HEK293 (cell line): ENCODE results near the gene FAM184A.

ENCODE experiments used
- CTCF ChIA-PET: fragments of 350-600 bp; formaldehyde crosslinking; extraction: SDS; loops from one replicate; lab custom pipeline; 2021; ENCODE audit warnings: antibody characterized with exemption; lab: Yijun Ruan, JAX
- POLR2A ChIA-PET: fragments of 300-600 bp; formaldehyde crosslinking; extraction: SDS; loops from one replicate; lab custom pipeline; 2020; ENCODE audit warnings: antibody characterized with exemption, inconsistent platforms; lab: Yijun Ruan, JAX
- H3K27ac ChIP-seq: fragments of 200-500 bp; sonication (Bioruptor generic); 2 replicates; pipeline ENCODE4 v1.5.1; 2014; ENCODE audit warnings: low read depth, low read length, control low read depth, inconsistent platforms; ENCODE audit errors: extremely low read depth
- H3K36me3 ChIP-seq, 2 experiments: fragments of 200-500 bp in 1 of 2; sonication (Bioruptor generic) in 1 of 2; 1 replicate in 1 of 2; 2 replicates in 1 of 2; pipeline ENCODE4 v1.5.1; 2014 to 2017; ENCODE audit warnings: inconsistent platforms in 2 of 2, low read length in 2 of 2; ENCODE audit not compliant: control insufficient read depth in 2 of 2, insufficient read depth in 1 of 2
- H3K4me1 ChIP-seq: fragments of 200-500 bp; sonication (Bioruptor generic); 2 replicates; pipeline ENCODE4 v1.5.1; 2014; ENCODE audit warnings: mild to moderate bottlenecking, low read length, inconsistent platforms; ENCODE audit not compliant: control insufficient read depth, insufficient read depth
- H3K4me3 ChIP-seq: 2 replicates; pipeline ENCODE4 v1.5.1; 2011; ENCODE audit warnings: low read depth, mild to moderate bottlenecking, control low read depth, low read length, moderate library complexity
- H3K9me3 ChIP-seq: fragments of 200-500 bp; sonication (Bioruptor generic); 2 replicates; pipeline ENCODE4 v1.5.1; 2014; ENCODE audit warnings: low read depth, low read length, inconsistent platforms; ENCODE audit not compliant: control insufficient read depth, insufficient read depth
- HIC1 ChIP-seq: fragments of 450-650 bp; formaldehyde crosslinking; IDR thresholded peaks from 2 replicates; pipeline ENCODE4 v1.5.1; 2016; ENCODE audit warnings: missing biosample characterization, missing genetic modification characterization
- HOXA7 ChIP-seq: sonication (generic); formaldehyde crosslinking; IDR thresholded peaks from 2 replicates; pipeline ENCODE4 v1.8.1; 2022; ENCODE audit warnings: missing genetic modification reagents, borderline replicate concordance
- INSM2 ChIP-seq: fragments of 450-650 bp; formaldehyde crosslinking; IDR thresholded peaks from 2 replicates; pipeline ENCODE4 v1.5.1; 2016; ENCODE audit warnings: missing biosample characterization, missing genetic modification characterization
- KLF10 ChIP-seq: fragments of 450-650 bp; IDR thresholded peaks from 2 replicates; pipeline ENCODE4 v1.5.1; 2018; ENCODE audit warnings: missing biosample characterization, mild to moderate bottlenecking, missing genetic modification characterization
- KLF16 ChIP-seq: fragments of 450-650 bp; formaldehyde crosslinking; IDR thresholded peaks from 2 replicates; pipeline ENCODE4 v1.5.1; 2017; ENCODE audit warnings: missing biosample characterization, missing genetic modification characterization
- REPIN1 ChIP-seq: fragments of 450-650 bp; formaldehyde crosslinking; IDR thresholded peaks from 2 replicates; pipeline ENCODE4 v1.5.1; 2017; ENCODE audit warnings: missing biosample characterization, missing genetic modification characterization, low read depth
- TRIM28 ChIP-seq: IDR thresholded peaks from 2 replicates; pipeline ENCODE4 v1.6.1; 2011; ENCODE audit warnings: low read length, control low read depth, borderline replicate concordance
- ZFP41 ChIP-seq: fragments of 450-650 bp; formaldehyde crosslinking; IDR thresholded peaks from 2 replicates; pipeline ENCODE4 v1.5.1; 2016; ENCODE audit warnings: missing biosample characterization, missing genetic modification characterization, borderline replicate concordance
- ZNF112 ChIP-seq: fragments of 450-650 bp; formaldehyde crosslinking; IDR thresholded peaks from 2 replicates; pipeline ENCODE4 v1.5.0; 2017; ENCODE audit warnings: missing biosample characterization, missing genetic modification characterization
- ZNF133 ChIP-seq: fragments of 450-650 bp; formaldehyde crosslinking; IDR thresholded peaks from 2 replicates; pipeline ENCODE4 v1.5.1; 2016; ENCODE audit warnings: missing biosample characterization, missing genetic modification characterization
- ZNF140 ChIP-seq: fragments of 450-650 bp; formaldehyde crosslinking; IDR thresholded peaks from 2 replicates; pipeline ENCODE4 v1.5.1; 2016; ENCODE audit warnings: missing biosample characterization, missing genetic modification characterization
- ZNF148 ChIP-seq: fragments of 450-650 bp; formaldehyde crosslinking; IDR thresholded peaks from 2 replicates; pipeline ENCODE4 v1.5.0; 2017; ENCODE audit warnings: missing biosample characterization, missing genetic modification characterization, borderline replicate concordance
- ZNF169 ChIP-seq: fragments of 450-650 bp; formaldehyde crosslinking; IDR thresholded peaks from 2 replicates; pipeline ENCODE4 v1.5.1; 2016; ENCODE audit warnings: missing biosample characterization, missing genetic modification characterization
- ZNF37A ChIP-seq: fragments of 450-650 bp; IDR thresholded peaks from 2 replicates; pipeline ENCODE4 v1.5.1; 2018; ENCODE audit warnings: missing biosample characterization, missing genetic modification characterization
- ZNF433 ChIP-seq: fragments of 450-650 bp; formaldehyde crosslinking; IDR thresholded peaks from 2 replicates; pipeline ENCODE4 v1.5.1; 2016; ENCODE audit warnings: missing biosample characterization, missing genetic modification characterization, low read depth
- ZNF548 ChIP-seq: fragments of 450-650 bp; formaldehyde crosslinking; IDR thresholded peaks from 2 replicates; pipeline ENCODE4 v1.5.1; 2016; ENCODE audit warnings: missing biosample characterization, missing genetic modification characterization
- ZNF560 ChIP-seq: fragments of 450-650 bp; formaldehyde crosslinking; IDR thresholded peaks from 2 replicates; pipeline ENCODE4 v1.5.1; 2017; ENCODE audit warnings: missing biosample characterization, missing genetic modification characterization, borderline replicate concordance
- ZNF623 ChIP-seq: fragments of 450-650 bp; formaldehyde crosslinking; IDR thresholded peaks from 2 replicates; pipeline ENCODE4 v1.5.1; 2016; ENCODE audit warnings: missing biosample characterization, missing genetic modification characterization
- TF ChIP-seq, protein P1 (sequence below): fragments of 450-650 bp; formaldehyde crosslinking; IDR thresholded peaks from 2 replicates; pipeline ENCODE4 v1.5.1; 2016; ENCODE audit warnings: missing biosample characterization, missing genetic modification characterization, low read depth

The FAM184A gene

GRCh38 chr6:118921084-118921483 lies 157.4 kb downstream of the FAM184A start:
- ChIA-PET POLR2A (no interaction called here), CTCF (interaction anchor here (0.6 to 0.7 kb wide), 2 partner anchors 9 to 1949 kb away, joined by 3 read pairs; no protein-coding TSS in a partner anchor)
- Histone ChIP-seq H3K4me1 (no peaks in the 10 kb centered on the region), H3K4me3 (no peak overlapping the region), H3K9me3 (no peaks in the 10 kb centered on the region), H3K27ac (no peak overlapping the region), H3K36me3 (peaks cover 28 to 94% of the 10 kb centered on the region in 2 experiments)
- TF ChIP-seq REPIN1 (tag by site-specific recombination), result no peak
- TF ChIP-seq ZNF433 (tag by site-specific recombination), result no peak
- no peak for TF ChIP-seq ZNF140

- no peaks in the 10 kb centered on the region for H3K9me3 ChIP-seq
- ChIA-PET POLR2A (no interaction called here), CTCF (interaction anchor here (0.6 kb wide), 1 partner anchor 35 kb away, joined by 3 read pairs; no protein-coding TSS in a partner anchor)
- H3K36me3 ChIP-seq, result peaks cover 35 to 94% of the 10 kb centered on the region in 2 experiments
- no peak overlapping the region for H3K4me3 ChIP-seq
- TF ChIP-seq ZNF623 (tag by site-specific recombination) (no peak), ZNF560 (tag by site-specific recombination) (no peak), KLF16 (tag by site-specific recombination) (no peak), ZNF37A (tag by site-specific recombination) (no peak), ZNF548 (tag by site-specific recombination) (no peak), INSM2 (tag by site-specific recombination) (no peak), ZNF169 (tag by site-specific recombination) (no peak)
- no peak overlapping the region for H3K27ac ChIP-seq
- H3K4me1 ChIP-seq, result no peaks in the 10 kb centered on the region
These were observed 160.1 kb downstream of the FAM184A start for GRCh38 chr6:118918329-118918725.

DNA sequence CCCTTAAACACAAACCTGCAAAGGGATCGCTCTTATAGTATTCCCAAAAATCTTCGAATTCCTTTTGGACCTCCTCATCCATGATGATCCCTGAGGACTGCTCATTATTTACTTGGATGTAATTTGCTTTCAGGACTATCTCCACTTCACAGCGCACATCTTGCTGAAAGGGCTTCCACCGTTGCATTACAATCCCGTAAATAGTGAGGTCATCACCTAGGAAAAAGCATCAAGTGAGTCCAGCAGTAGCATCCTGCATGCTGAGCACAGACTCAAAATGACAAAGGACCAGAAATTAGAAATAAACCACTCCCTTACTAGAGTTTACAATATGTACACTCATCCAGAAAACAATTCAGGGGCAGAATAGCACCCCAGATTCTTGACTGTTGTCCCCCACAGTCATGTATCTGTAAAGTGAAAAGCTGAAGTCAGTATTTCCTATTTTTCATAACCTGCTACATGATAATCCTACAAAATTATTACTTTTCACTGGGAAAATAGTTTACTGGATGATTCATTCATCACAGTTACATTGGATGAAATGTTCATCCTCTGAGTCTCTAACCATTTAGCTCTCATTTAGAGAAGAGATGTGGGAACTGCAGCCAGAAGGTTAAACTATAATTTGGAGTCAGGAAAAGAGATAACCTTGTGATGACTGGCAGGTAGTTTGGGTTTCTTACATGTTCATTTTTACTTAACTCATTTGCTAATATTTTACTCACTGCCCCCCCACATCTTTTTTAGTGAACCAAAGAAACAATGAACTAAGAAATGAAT lies 160.7 kb downstream of the FAM184A start:
- ChIA-PET CTCF (interaction anchor here (0.6 kb wide), 2 partner anchors 36 to 942 kb away, joined by 3 read pairs; no protein-coding TSS in a partner anchor), POLR2A (no interaction called here)
- H3K4me1 ChIP-seq, result no peaks in the 10 kb centered on the region
- TF ChIP-seq, protein P1, sequence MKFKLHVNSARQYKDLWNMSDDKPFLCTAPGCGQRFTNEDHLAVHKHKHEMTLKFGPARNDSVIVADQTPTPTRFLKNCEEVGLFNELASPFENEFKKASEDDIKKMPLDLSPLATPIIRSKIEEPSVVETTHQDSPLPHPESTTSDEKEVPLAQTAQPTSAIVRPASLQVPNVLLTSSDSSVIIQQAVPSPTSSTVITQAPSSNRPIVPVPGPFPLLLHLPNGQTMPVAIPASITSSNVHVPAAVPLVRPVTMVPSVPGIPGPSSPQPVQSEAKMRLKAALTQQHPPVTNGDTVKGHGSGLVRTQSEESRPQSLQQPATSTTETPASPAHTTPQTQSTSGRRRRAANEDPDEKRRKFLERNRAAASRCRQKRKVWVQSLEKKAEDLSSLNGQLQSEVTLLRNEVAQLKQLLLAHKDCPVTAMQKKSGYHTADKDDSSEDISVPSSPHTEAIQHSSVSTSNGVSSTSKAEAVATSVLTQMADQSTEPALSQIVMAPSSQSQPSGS (tag by site-specific recombination), result peak; percentile 52; the same call in 1 of the 2 replicates
- no peak for TF ChIP-seq HOXA7
- TF ChIP-seq TRIM28, result no peak
- no peak for TF ChIP-seq KLF10 (tag by site-specific recombination)
- TF ChIP-seq ZNF133, result no peak
- no peak overlapping the region for H3K27ac ChIP-seq
- no peaks in the 10 kb centered on the region for H3K9me3 ChIP-seq
- no peak overlapping the region for H3K4me3 ChIP-seq
- H3K36me3 ChIP-seq, result peaks cover 32 to 94% of the 10 kb centered on the region in 2 experiments

- ChIA-PET CTCF (no interaction called here), POLR2A (no interaction called here)
- no peak overlapping the region for H3K4me3 ChIP-seq
- no peak overlapping the region for H3K27ac ChIP-seq
- H3K36me3 ChIP-seq, result peaks cover 49 to 93% of the 10 kb centered on the region in 2 experiments
- H3K9me3 ChIP-seq, result no peaks in the 10 kb centered on the region
- H3K4me1 ChIP-seq, result no peaks in the 10 kb centered on the region
- TF ChIP-seq HIC1 (no peak), ZNF148 (tag by site-specific recombination) (no peak), ZNF112 (tag by site-specific recombination) (no peak), ZFP41 (tag by site-specific recombination) (no peak)
These were observed 163.9 kb downstream of the FAM184A start for GRCh38 chr6:118914598-118914997.
